PC-9 (cell line): ENCODE results near the gene ZEB2. TPM values are rescaled to one million over a fixed set of nuclear protein-coding genes. Genes with fewer than 3 reads are reported as not detected.

Source experiments
- BruUV-seq: library from RNA; stranded (reverse); fragments of 400-500 nt; replicated peaks from 2 replicates; lab custom pipeline; 2021; lab: Mats Ljungman, UMichigan
- CTCF ChIA-PET: fragments of 300-600 bp; sonication (Branson Sonifier 250); formaldehyde crosslinking; loops from one replicate; lab custom pipeline; 2022; ENCODE audit warnings: antibody characterized with exemption; lab: Charles Lee
- POLR2A ChIA-PET: fragments of 300-600 bp; sonication (Branson Sonifier 250); formaldehyde crosslinking; loops from one replicate; lab custom pipeline; 2022; ENCODE audit warnings: antibody characterized with exemption; ENCODE audit not compliant: unreplicated experiment; lab: Charles Lee
- DNase-seq, 2 experiments: peaks; one replicate each; pipeline versions ENCODE4 v3.0.0 to v3.0.0-alpha.2; 2015 to 2022; ENCODE audit warnings: mixed read lengths in 1 of 2
- H2AFZ ChIP-seq: fragments of 200-600 bp; sonication (generic); 2 replicates; pipeline ENCODE4 v1.8.1; 2017; ENCODE audit warnings: antibody characterized with exemption
- H3F3A ChIP-seq: fragments of 200-600 bp; sonication (generic); 2 replicates; pipeline ENCODE4 v1.8.1; 2017; ENCODE audit warnings: antibody characterized with exemption, mild to moderate bottlenecking, low read depth; ENCODE audit not compliant: insufficient read depth
- H3K27ac ChIP-seq: fragments of 200-600 bp; sonication (generic); 2 replicates; pipeline ENCODE4 v1.6.1; 2016; ENCODE audit warnings: mixed run types
- H3K27me3 ChIP-seq: fragments of 200-600 bp; sonication (generic); 2 replicates; pipeline ENCODE4 v1.6.1; 2016; ENCODE audit warnings: low read depth, mixed run types; ENCODE audit not compliant: insufficient read depth
- H3K36me3 ChIP-seq: fragments of 200-600 bp; sonication (generic); 2 replicates; pipeline ENCODE4 v1.6.1; 2016; ENCODE audit warnings: low read depth, mixed run types
- H3K4me1 ChIP-seq: fragments of 200-600 bp; sonication (generic); replicated peaks from 2 replicates; pipeline ENCODE4 v1.6.1; 2016; ENCODE audit warnings: mixed run types; ENCODE audit not compliant: insufficient read depth
- H3K4me2 ChIP-seq: fragments of 200-600 bp; sonication (generic); 2 replicates; pipeline ENCODE4 v1.6.1; 2017; ENCODE audit warnings: mixed run types
- H3K4me3 ChIP-seq: fragments of 200-600 bp; sonication (generic); 2 replicates; pipeline ENCODE4 v1.6.1; 2016; ENCODE audit warnings: mixed run types
- H3K79me2 ChIP-seq: fragments of 200-600 bp; sonication (generic); 2 replicates; pipeline ENCODE4 v1.6.1; 2017; ENCODE audit warnings: low read depth, mixed run types
- H3K9me2 ChIP-seq: fragments of 200-600 bp; sonication (generic); 2 replicates; pipeline ENCODE4 v1.8.1; 2017; ENCODE audit warnings: mild to moderate bottlenecking; ENCODE audit not compliant: insufficient read depth
- H3K9me3 ChIP-seq: fragments of 200-600 bp; sonication (generic); 2 replicates; pipeline ENCODE4 v1.8.1; 2016; ENCODE audit warnings: low read depth; ENCODE audit not compliant: insufficient read depth
- H4K20me1 ChIP-seq: fragments of 200-600 bp; sonication (generic); 2 replicates; pipeline ENCODE4 v1.8.1; 2017; ENCODE audit not compliant: insufficient read depth
- EZH2 ChIP-seq: fragments of 200-600 bp; sonication (generic); IDR thresholded peaks from 2 replicates; pipeline ENCODE4 v1.8.0; 2017; ENCODE audit warnings: antibody characterized with exemption, low read depth
- intact Hi-C: fragments of 100-400 bp; cut with micrococcal nuclease; formaldehyde crosslinking; loops from one replicate; pipeline ENCODE4 v1.10.0; 2022; ENCODE audit not compliant: unreplicated experiment
- total RNA-seq: library from RNA; stranded (reverse); gene quantifications from 2 replicates; pipeline ENCODE4 v1.2.3, GENCODE V29; 2021
- TF ChIP-seq, protein P1 (sequence below): fragments of 200-600 bp; sonication (generic); conservative IDR thresholded peaks from 2 replicates; pipeline ENCODE4 v1.6.1; 2017; ENCODE audit warnings: mixed run types, antibody characterized with exemption, mild to moderate bottlenecking, moderate library complexity

ZEB2 gene
- total RNA-seq, 1 experiment from 2014 or later, result 0.09 TPM

GRCh38 chr2:144516981-144517865 lies 2.7 kb downstream of the ZEB2 start:
- ChIA-PET POLR2A (no interaction called here), CTCF (no interaction called here)
- H3K79me2 ChIP-seq, result no peaks in the 10 kb centered on the region
- no peaks in the 10 kb centered on the region for H3K36me3 ChIP-seq
- no peaks in the 10 kb centered on the region for H3K4me1 ChIP-seq
- peak overlapping the region; percentile 90 for H3K4me2 ChIP-seq
- no peak overlapping the region for H3K27ac ChIP-seq
- H3K9me2 ChIP-seq, result no peaks in the 10 kb centered on the region
- no peaks in the 10 kb centered on the region for H3K9me3 ChIP-seq
- no TSS peak for BruUV-seq
- intact Hi-C loops, result no loop called here
- H2AFZ ChIP-seq, result peak overlapping the region; percentile 90
- no peaks in the 10 kb centered on the region for H3F3A ChIP-seq
- no peaks in the 10 kb centered on the region for H4K20me1 ChIP-seq
- TF ChIP-seq EZH2, result no peak
- peak overlapping the region; percentile 78 for H3K4me3 ChIP-seq
- peak; percentile 13 to 48 for DNase-seq
- peaks cover 10% of the 10 kb centered on the region; the same call in 1 of the 2 replicates for H3K27me3 ChIP-seq

- intact Hi-C loops, result no loop called here
- no peak overlapping the region for H2AFZ ChIP-seq
- CTCF ChIA-PET, result no interaction called here
Observed at GRCh38 chr2:144516411-144516980, 3.4 kb downstream of the ZEB2 start.

DNA sequence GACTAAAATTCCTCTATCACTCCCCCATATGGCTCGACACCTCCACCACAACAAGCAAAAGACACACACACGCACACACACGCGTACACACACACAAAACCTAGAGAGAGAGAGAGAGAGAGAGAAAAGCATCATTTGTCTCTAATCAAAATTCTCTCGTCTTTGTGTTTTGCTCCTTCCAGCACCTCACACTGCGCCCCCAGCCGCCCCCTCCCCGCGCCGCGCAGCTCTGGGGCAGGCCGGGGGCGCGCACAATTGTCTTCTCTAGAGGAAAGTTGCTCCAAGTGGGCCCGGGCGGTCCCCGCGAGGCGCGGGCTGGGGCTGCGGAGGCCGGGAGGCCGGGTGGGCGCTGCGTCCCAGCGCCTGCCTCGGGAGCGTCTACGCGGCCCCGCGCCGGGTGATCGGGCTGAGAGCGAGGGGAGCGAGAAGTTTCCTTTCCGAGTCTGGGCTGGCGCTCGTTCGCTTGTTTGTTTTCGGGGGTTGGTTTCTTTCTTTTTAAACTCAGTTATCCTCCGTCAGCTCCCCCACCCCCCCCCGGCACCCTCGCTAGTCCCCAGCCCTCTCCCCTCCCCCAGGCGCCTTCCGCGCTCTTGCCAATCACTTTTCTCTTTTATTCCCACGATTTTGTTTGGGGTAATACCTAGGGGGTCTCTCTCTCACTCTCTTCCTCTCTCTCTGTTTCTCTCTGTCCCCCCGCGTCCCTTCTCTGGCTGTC lies 4.1 kb downstream of the ZEB2 start:
- Histone ChIP-seq H4K20me1 (no peaks in the 10 kb centered on the region), H3K79me2 (no peaks in the 10 kb centered on the region), H3K9me3 (no peaks in the 10 kb centered on the region), H2AFZ (no peak overlapping the region), H3K27me3 (peaks cover 10% of the 10 kb centered on the region; the same call in 1 of the 2 replicates), H3K4me1 (no peaks in the 10 kb centered on the region), H3K36me3 (no peaks in the 10 kb centered on the region), H3K4me2 (peak overlapping the region; percentile 90; the same call in 1 of the 2 replicates), H3K4me3 (no peak overlapping the region), H3K27ac (no peak overlapping the region), H3K9me2 (no peaks in the 10 kb centered on the region), H3F3A (no peaks in the 10 kb centered on the region)
- TF ChIP-seq, protein P1, sequence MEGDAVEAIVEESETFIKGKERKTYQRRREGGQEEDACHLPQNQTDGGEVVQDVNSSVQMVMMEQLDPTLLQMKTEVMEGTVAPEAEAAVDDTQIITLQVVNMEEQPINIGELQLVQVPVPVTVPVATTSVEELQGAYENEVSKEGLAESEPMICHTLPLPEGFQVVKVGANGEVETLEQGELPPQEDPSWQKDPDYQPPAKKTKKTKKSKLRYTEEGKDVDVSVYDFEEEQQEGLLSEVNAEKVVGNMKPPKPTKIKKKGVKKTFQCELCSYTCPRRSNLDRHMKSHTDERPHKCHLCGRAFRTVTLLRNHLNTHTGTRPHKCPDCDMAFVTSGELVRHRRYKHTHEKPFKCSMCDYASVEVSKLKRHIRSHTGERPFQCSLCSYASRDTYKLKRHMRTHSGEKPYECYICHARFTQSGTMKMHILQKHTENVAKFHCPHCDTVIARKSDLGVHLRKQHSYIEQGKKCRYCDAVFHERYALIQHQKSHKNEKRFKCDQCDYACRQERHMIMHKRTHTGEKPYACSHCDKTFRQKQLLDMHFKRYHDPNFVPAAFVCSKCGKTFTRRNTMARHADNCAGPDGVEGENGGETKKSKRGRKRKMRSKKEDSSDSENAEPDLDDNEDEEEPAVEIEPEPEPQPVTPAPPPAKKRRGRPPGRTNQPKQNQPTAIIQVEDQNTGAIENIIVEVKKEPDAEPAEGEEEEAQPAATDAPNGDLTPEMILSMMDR, result no peak
- no peak for TF ChIP-seq EZH2
- BruUV-seq, result no TSS peak
- ChIA-PET CTCF (no interaction called here), POLR2A (no interaction called here)
- intact Hi-C loops, result no loop called here
- no peak for DNase-seq

More at GRCh38 chr2:144516411-144516980, 3.4 kb downstream of the ZEB2 start:
- H3F3A ChIP-seq, result no peaks in the 10 kb centered on the region
- no peaks in the 10 kb centered on the region for H3K36me3 ChIP-seq
- POLR2A ChIA-PET, result no interaction called here
- peak overlapping the region; percentile 78; the same call in 1 of the 2 replicates for H3K4me3 ChIP-seq
- TF ChIP-seq, protein P1, result no peak
- no peak for TF ChIP-seq EZH2
- no peaks in the 10 kb centered on the region for H3K9me2 ChIP-seq
- no peaks in the 10 kb centered on the region for H3K9me3 ChIP-seq
- no peak for DNase-seq
- no TSS peak for BruUV-seq
- H3K4me2 ChIP-seq, result peak overlapping the region; percentile 90; the same call in 1 of the 2 replicates
- no peaks in the 10 kb centered on the region for H3K79me2 ChIP-seq
- no peak overlapping the region for H3K27ac ChIP-seq
- H3K4me1 ChIP-seq, result no peaks in the 10 kb centered on the region
- H3K27me3 ChIP-seq, result peaks cover 10% of the 10 kb centered on the region; the same call in 1 of the 2 replicates
- H4K20me1 ChIP-seq, result no peaks in the 10 kb centered on the region
